Measurements from ENCODE around the gene OR4C11.

OR4C11 gene

GRCh38 chr11:55607545-55607944, at the start of gene OR4C11:
OR4C11 (minus strand) TSS chr11:55607645; CDS start chr11:55604373, 3,272 bp downstream.
- DNase-seq, result no peak

GRCh38 chr11:55655096-55655495, 47.7 kb upstream of the OR4C11 start:
- no peak for DNase-seq

GRCh38 chr11:55652560-55652959, 45.1 kb upstream of the OR4C11 start:
- no peak for DNase-seq

GRCh38 chr11:55648027-55648426, 40.6 kb upstream of the OR4C11 start, which contains the start of gene OR4S2:
OR4S2 (plus strand) TSS chr11:55648327; CDS start chr11:55650904, 2,577 bp downstream.
- no peak for DNase-seq

- DNase-seq, result no peak
These were observed 27.4 kb upstream of the OR4C11 start, which contains the start of gene OR4P4 for GRCh38 chr11:55634813-55635212. OR4P4 (plus strand) TSS chr11:55635113.

GRCh38 chr11:55624531-55624930, 17.1 kb upstream of the OR4C11 start:
- DNase-seq, result no peak

- no peak for DNase-seq
These were observed 34.9 kb downstream of the OR4C11 start for GRCh38 chr11:55572548-55572947.

GRCh38 chr11:55571828-55572227, 35.6 kb downstream of the OR4C11 start, which contains the start of gene OR4C16:
OR4C16 (plus strand) TSS chr11:55572128; CDS start chr11:55572128, 0 bp downstream.
- DNase-seq, result no peak

- DNase-seq, result no peak
These were observed 53.3 kb downstream of the OR4C11 start, which contains the start of gene OR4C15 for GRCh38 chr11:55554169-55554568. OR4C15 (plus strand) TSS chr11:55554469; CDS start chr11:55554469, 0 bp downstream.

Data from SHP77 treated with DMSO at 0.1 percent for 48 hours (cell line).